ENCODE data around the gene DLGAP1.
A peak's percentile ranks its signal among the peaks of the same experiment; 100 is the strongest.

Gene DLGAP1

DNA sequence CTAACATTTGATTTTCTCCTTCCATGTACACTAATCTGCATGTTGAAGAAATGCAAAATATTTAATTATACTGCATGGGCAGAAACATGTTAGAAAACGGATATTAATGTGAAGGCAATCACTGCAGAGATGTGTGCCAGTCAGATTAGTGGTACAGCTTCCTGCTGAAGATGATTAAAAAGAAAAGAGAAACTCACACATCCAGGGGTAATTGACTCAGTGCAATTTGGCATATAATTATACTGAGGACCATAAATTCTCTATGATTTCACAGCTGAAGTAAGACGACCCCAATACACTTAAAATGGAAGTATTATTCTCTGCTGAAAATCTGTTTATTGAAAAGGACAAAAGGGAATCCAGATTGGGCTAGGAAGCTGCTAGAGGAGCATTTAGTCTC, 761.7 kb downstream of the DLGAP1 start:
- no peaks in the 10 kb centered on the region for H3K9me3 ChIP-seq (ENCODE audit: insufficient read depth, low read length)
- no peaks in the 10 kb centered on the region for H3K4me1 ChIP-seq (ENCODE audit: insufficient read depth, insufficient read length)
- H3K27me3 ChIP-seq (ENCODE audit: insufficient read depth, insufficient read length): no peaks in the 10 kb centered on the region
- no peaks in the 10 kb centered on the region for H3K36me3 ChIP-seq (ENCODE audit: insufficient read depth, insufficient read length, low read length)
- no peak overlapping the region for H3K4me3 ChIP-seq (ENCODE audit: insufficient read length, low read depth)
- no peak overlapping the region for H3K9ac ChIP-seq (ENCODE audit: insufficient read length, low read depth)
- TF ChIP-seq ZNF274 (IDR thresholded peaks at IDR 0.05; ENCODE audit: low read depth, low read length): no peak
- no peak for TF ChIP-seq SUZ12 (IDR thresholded peaks at IDR 0.05; ENCODE audit: extremely low read depth, insufficient read depth, insufficient read length)
- no peak for TF ChIP-seq YY1 (IDR thresholded peaks at IDR 0.05; ENCODE audit: insufficient read depth, insufficient read length)
- DNase-seq (ENCODE audit: low read depth, low spot score): no peak

DNA sequence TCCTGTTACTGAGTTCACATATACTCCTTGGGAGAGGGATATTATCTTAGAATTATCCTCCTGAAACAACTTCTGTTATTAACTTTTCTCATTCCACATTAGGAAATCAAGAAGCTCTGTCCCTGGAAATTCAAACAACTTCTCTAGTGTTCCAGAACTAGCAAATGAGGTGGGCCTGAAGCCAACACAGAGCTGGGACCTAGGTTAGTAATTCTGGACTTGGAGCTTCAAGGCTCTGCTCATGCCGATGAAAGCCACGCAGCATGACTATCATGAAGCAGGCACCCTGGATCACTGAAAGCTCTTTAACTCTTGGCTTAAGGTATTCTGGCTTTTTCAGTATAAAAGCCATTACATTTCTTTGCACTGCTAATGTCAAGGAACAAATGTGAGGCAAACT, 762.4 kb downstream of the DLGAP1 start:
- H3K9me3 ChIP-seq (ENCODE audit: insufficient read depth, low read length): no peaks in the 10 kb centered on the region
- no peaks in the 10 kb centered on the region for H3K4me1 ChIP-seq (ENCODE audit: insufficient read depth, insufficient read length)
- H3K27me3 ChIP-seq (ENCODE audit: insufficient read depth, insufficient read length): no peaks in the 10 kb centered on the region
- TF ChIP-seq SUZ12 (IDR thresholded peaks at IDR 0.05; ENCODE audit: extremely low read depth, insufficient read depth, insufficient read length) (no peak), ZNF274 (IDR thresholded peaks at IDR 0.05; ENCODE audit: low read depth, low read length) (no peak), YY1 (IDR thresholded peaks at IDR 0.05; ENCODE audit: insufficient read depth, insufficient read length) (no peak)
- no peak overlapping the region for H3K4me3 ChIP-seq (ENCODE audit: insufficient read length, low read depth)
- no peak overlapping the region for H3K9ac ChIP-seq (ENCODE audit: insufficient read length, low read depth)
- DNase-seq (ENCODE audit: low read depth, low spot score): no peak
- H3K36me3 ChIP-seq (ENCODE audit: insufficient read depth, insufficient read length, low read length): no peaks in the 10 kb centered on the region

DNA sequence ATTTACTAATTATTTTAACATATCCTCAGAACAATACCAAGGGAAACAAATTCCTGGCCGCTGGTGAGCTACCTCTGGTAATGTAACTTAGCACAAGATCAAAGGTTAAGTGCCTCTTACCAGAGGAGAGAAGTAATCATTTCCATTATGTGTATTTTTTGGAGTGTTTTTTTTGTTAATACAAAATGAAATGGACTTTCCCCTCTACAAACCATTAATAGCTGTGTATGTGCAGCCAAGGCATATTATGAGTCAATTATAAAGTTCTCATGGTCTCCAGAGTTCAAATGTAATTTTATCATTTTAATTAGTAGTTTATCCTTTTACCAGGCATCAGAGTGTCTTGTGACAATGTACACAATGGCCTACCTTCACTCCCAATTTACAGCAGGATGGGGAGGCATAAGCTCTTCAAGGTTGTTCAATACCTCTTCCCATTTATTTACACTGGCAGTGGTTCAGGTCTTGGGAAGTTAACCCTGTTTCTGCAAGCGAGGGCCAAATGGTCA, 762.9 kb downstream of the DLGAP1 start:
- DNase-seq (ENCODE audit: low read depth, low spot score): no peak
- Histone ChIP-seq H3K27me3 (ENCODE audit: insufficient read depth, insufficient read length) (no peaks in the 10 kb centered on the region), H3K4me1 (ENCODE audit: insufficient read depth, insufficient read length) (no peaks in the 10 kb centered on the region), H3K9ac (ENCODE audit: insufficient read length, low read depth) (no peak overlapping the region), H3K4me3 (ENCODE audit: insufficient read length, low read depth) (no peak overlapping the region), H3K9me3 (ENCODE audit: insufficient read depth, low read length) (peaks cover 4% of the 10 kb centered on the region), H3K36me3 (ENCODE audit: insufficient read depth, insufficient read length, low read length) (no peaks in the 10 kb centered on the region)
- TF ChIP-seq ZNF274 (IDR thresholded peaks at IDR 0.05; ENCODE audit: low read depth, low read length): no peak
- no peak for TF ChIP-seq YY1 (IDR thresholded peaks at IDR 0.05; ENCODE audit: insufficient read depth, insufficient read length)
- TF ChIP-seq SUZ12 (IDR thresholded peaks at IDR 0.05; ENCODE audit: extremely low read depth, insufficient read depth, insufficient read length): no peak

DNA sequence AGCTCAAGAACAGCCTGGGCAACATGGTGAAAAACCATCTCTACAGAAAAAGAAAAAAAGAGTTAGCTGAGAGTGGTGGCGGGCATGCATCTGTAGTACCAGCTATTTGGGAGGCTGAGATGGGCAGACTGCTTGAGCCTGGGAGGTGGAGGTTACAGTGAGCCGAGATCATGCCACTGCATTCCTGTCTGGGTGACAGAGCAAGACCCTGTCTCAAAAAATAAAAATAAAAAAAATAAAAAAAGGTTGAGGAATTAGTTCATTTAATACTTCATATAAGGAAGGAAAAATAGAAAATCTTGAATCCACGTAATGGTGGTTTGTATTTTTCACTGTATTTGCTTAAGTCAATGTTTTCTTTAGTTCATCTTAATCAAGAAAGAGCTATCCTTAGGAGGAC, 763.4 kb downstream of the DLGAP1 start:
- Histone ChIP-seq H3K27me3 (ENCODE audit: insufficient read depth, insufficient read length) (no peaks in the 10 kb centered on the region), H3K4me3 (ENCODE audit: insufficient read length, low read depth) (no peak overlapping the region), H3K9me3 (ENCODE audit: insufficient read depth, low read length) (peaks cover 8% of the 10 kb centered on the region), H3K36me3 (ENCODE audit: insufficient read depth, insufficient read length, low read length) (no peaks in the 10 kb centered on the region), H3K9ac (ENCODE audit: insufficient read length, low read depth) (no peak overlapping the region), H3K4me1 (ENCODE audit: insufficient read depth, insufficient read length) (no peaks in the 10 kb centered on the region)
- TF ChIP-seq YY1 (IDR thresholded peaks at IDR 0.05; ENCODE audit: insufficient read depth, insufficient read length) (no peak), ZNF274 (IDR thresholded peaks at IDR 0.05; ENCODE audit: low read depth, low read length) (no peak), SUZ12 (IDR thresholded peaks at IDR 0.05; ENCODE audit: extremely low read depth, insufficient read depth, insufficient read length) (no peak)
- no peak for DNase-seq (ENCODE audit: low read depth, low spot score)

DNA sequence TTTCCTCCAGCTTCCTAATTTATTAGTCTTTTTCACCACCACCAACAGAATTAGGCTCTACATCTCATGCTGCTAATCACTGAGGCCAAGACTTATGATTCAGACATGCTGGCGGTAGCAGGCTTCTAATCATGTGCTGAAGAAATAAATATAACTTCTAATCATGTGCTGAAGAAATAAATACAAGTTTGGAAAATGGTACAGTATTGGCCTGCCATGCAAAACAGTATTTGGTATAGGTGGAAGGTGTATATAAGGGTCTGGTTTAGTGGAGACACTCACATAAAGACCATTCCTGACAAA, 764.4 kb downstream of the DLGAP1 start:
- Histone ChIP-seq H3K36me3 (ENCODE audit: insufficient read depth, insufficient read length, low read length) (no peaks in the 10 kb centered on the region), H3K4me3 (ENCODE audit: insufficient read length, low read depth) (no peak overlapping the region), H3K27me3 (ENCODE audit: insufficient read depth, insufficient read length) (no peaks in the 10 kb centered on the region), H3K4me1 (ENCODE audit: insufficient read depth, insufficient read length) (no peaks in the 10 kb centered on the region), H3K9me3 (ENCODE audit: insufficient read depth, low read length) (peaks cover 8% of the 10 kb centered on the region), H3K9ac (ENCODE audit: insufficient read length, low read depth) (no peak overlapping the region)
- TF ChIP-seq SUZ12 (IDR thresholded peaks at IDR 0.05; ENCODE audit: extremely low read depth, insufficient read depth, insufficient read length) (no peak), YY1 (IDR thresholded peaks at IDR 0.05; ENCODE audit: insufficient read depth, insufficient read length) (no peak), ZNF274 (IDR thresholded peaks at IDR 0.05; ENCODE audit: low read depth, low read length) (no peak)
- no peak for DNase-seq (ENCODE audit: low read depth, low spot score)

DNA sequence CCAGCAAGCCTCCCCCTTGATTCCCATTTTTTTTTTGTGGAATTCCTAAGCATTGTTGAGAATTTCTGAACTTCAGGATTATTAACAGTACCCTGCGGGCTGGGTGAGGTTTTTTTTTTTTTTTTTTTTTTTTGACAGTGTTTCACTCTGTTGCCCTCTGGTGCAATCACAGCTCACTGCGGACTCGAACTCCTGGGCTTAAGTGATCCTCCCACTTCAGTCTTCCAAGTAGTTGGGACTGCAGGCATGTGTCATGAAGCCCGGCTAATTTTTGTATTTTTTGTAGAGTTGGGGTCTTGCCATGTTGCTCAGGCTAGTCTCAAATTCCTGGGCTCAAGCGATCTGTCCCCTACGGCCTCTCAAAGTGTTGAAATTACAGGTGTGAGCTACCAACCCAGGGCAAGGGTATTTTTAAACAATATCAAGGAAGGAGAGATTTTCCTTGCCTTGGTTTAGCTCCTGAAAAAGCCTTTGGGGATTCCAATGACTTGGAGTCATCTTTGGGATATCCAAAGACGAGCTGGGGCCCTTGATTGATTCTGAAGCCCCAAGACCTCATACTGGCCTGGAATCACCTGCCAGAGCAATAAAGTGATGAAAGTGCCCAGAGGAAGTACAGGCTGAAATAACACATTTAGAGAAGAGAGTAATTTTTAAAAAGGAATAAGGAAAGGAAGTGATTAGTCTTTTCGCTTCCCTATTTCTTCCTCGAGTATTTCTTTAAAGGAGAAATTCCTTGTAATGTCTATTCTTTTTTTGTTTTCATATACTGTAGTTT, 764.9 kb downstream of the DLGAP1 start:
- Histone ChIP-seq H3K4me3 (ENCODE audit: insufficient read length, low read depth) (no peak overlapping the region), H3K27me3 (ENCODE audit: insufficient read depth, insufficient read length) (no peaks in the 10 kb centered on the region), H3K9ac (ENCODE audit: insufficient read length, low read depth) (no peak overlapping the region), H3K9me3 (ENCODE audit: insufficient read depth, low read length) (peaks cover 8% of the 10 kb centered on the region), H3K4me1 (ENCODE audit: insufficient read depth, insufficient read length) (no peaks in the 10 kb centered on the region), H3K36me3 (ENCODE audit: insufficient read depth, insufficient read length, low read length) (no peaks in the 10 kb centered on the region)
- peak; percentile 25 for DNase-seq (ENCODE audit: low read depth, low spot score)
- TF ChIP-seq SUZ12 (IDR thresholded peaks at IDR 0.05; ENCODE audit: extremely low read depth, insufficient read depth, insufficient read length) (no peak), ZNF274 (IDR thresholded peaks at IDR 0.05; ENCODE audit: low read depth, low read length) (no peak), YY1 (IDR thresholded peaks at IDR 0.05; ENCODE audit: insufficient read depth, insufficient read length) (no peak)

DNA sequence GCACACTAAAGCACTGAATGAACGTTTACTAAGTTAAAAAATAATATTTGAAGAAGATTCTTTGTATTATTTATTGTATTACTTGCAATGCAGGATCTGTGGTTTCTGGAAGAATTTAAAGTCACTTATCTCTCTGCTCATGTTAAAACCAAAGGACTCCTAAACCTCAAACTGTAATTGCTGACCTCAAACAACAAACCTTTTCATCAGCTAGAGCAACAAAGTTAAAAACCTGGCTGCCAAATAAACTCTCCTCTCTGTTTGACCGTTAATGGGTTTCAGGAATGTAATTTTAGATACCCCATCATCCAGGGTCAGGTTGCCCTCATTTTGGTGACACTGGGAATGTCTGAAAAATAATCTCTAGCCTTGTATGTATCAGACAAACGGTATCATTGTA, 766.0 kb downstream of the DLGAP1 start:
- no peaks in the 10 kb centered on the region for H3K4me1 ChIP-seq (ENCODE audit: insufficient read depth, insufficient read length)
- H3K36me3 ChIP-seq (ENCODE audit: insufficient read depth, insufficient read length, low read length): no peaks in the 10 kb centered on the region
- H3K9me3 ChIP-seq (ENCODE audit: insufficient read depth, low read length): peaks cover 8% of the 10 kb centered on the region
- H3K4me3 ChIP-seq (ENCODE audit: insufficient read length, low read depth): no peak overlapping the region
- TF ChIP-seq YY1 (IDR thresholded peaks at IDR 0.05; ENCODE audit: insufficient read depth, insufficient read length) (no peak), ZNF274 (IDR thresholded peaks at IDR 0.05; ENCODE audit: low read depth, low read length) (no peak), SUZ12 (IDR thresholded peaks at IDR 0.05; ENCODE audit: extremely low read depth, insufficient read depth, insufficient read length) (no peak)
- no peaks in the 10 kb centered on the region for H3K27me3 ChIP-seq (ENCODE audit: insufficient read depth, insufficient read length)
- DNase-seq (ENCODE audit: low read depth, low spot score): no peak
- H3K9ac ChIP-seq (ENCODE audit: insufficient read length, low read depth): no peak overlapping the region
